WERI-Rb-1 (cell line): ENCODE data around the gene ZP1.

Experiments used
- DNase-seq: peaks from one replicate; pipeline ENCODE4 v3.0.0-alpha.2; 2020
- H3K27ac ChIP-seq: fragments of 250-450 bp; sonication (Bioruptor Pico); 2 replicates; pipeline ENCODE4 v1.5.1; 2020; ENCODE audit warnings: mild to moderate bottlenecking, moderate library complexity
- H3K27me3 ChIP-seq: fragments of 250-450 bp; sonication (Bioruptor Pico); 2 replicates; pipeline ENCODE4 v1.5.1; 2021; ENCODE audit warnings: mild to moderate bottlenecking, low read depth, moderate library complexity; ENCODE audit not compliant: insufficient read depth, severe bottlenecking
- H3K36me3 ChIP-seq: fragments of 250-450 bp; sonication (Bioruptor Pico); 2 replicates; pipeline ENCODE4 v1.5.1; 2020; ENCODE audit warnings: mild to moderate bottlenecking, moderate library complexity
- H3K4me3 ChIP-seq: 2 replicates; pipeline ENCODE4 v1.5.1; 2011; ENCODE audit warnings: low read depth, mild to moderate bottlenecking, control low read depth, low read length
- H3K9me3 ChIP-seq: fragments of 250-450 bp; sonication (Bioruptor Pico); 2 replicates; pipeline ENCODE4 v1.5.1; 2021; ENCODE audit warnings: mild to moderate bottlenecking, moderate library complexity; ENCODE audit not compliant: severe bottlenecking
- CTCF ChIP-seq: IDR thresholded peaks from 2 replicates; pipeline ENCODE4 v1.5.1; 2011; ENCODE audit warnings: low read depth, mild to moderate bottlenecking, control low read depth, inconsistent platforms, low read length

ZP1 gene

GRCh38 chr11:60868682-60869450 is 1.5 kb downstream of the ZP1 start:
- H3K4me3 ChIP-seq = no peak overlapping the region
- H3K27ac ChIP-seq = no peak overlapping the region
- no peak for TF ChIP-seq CTCF
- no peaks in the 10 kb centered on the region for H3K36me3 ChIP-seq
- DNase-seq = no peak
- H3K27me3 ChIP-seq = no peaks in the 10 kb centered on the region
- H3K9me3 ChIP-seq = no peaks in the 10 kb centered on the region

- no peaks in the 10 kb centered on the region for H3K27me3 ChIP-seq
- no peak overlapping the region for H3K27ac ChIP-seq
- no peaks in the 10 kb centered on the region for H3K36me3 ChIP-seq
- TF ChIP-seq CTCF = no peak
- no peak for DNase-seq
- no peaks in the 10 kb centered on the region for H3K9me3 ChIP-seq
- H3K4me3 ChIP-seq = no peak overlapping the region
Observed at GRCh38 chr11:60869451-60869825, 2.1 kb downstream of the ZP1 start.

- Histone ChIP-seq H3K27ac (no peak overlapping the region), H3K27me3 (no peaks in the 10 kb centered on the region), H3K9me3 (no peaks in the 10 kb centered on the region), H3K36me3 (no peaks in the 10 kb centered on the region), H3K4me3 (no peak overlapping the region)
- peak; percentile 5 for DNase-seq
- no peak for TF ChIP-seq CTCF
Observed at GRCh38 chr11:60870276-60870675, 2.9 kb downstream of the ZP1 start.

- no peak for TF ChIP-seq CTCF
- H3K4me3 ChIP-seq = no peak overlapping the region
- no peaks in the 10 kb centered on the region for H3K9me3 ChIP-seq
- H3K36me3 ChIP-seq = no peaks in the 10 kb centered on the region
- DNase-seq = peak; percentile 3
- H3K27me3 ChIP-seq = no peaks in the 10 kb centered on the region
- no peak overlapping the region for H3K27ac ChIP-seq
Observed at GRCh38 chr11:60870733-60871377, 3.5 kb downstream of the ZP1 start.

- peak; percentile 2 for DNase-seq
- Histone ChIP-seq H3K27ac (no peak overlapping the region), H3K36me3 (no peaks in the 10 kb centered on the region), H3K4me3 (no peak overlapping the region), H3K27me3 (no peaks in the 10 kb centered on the region), H3K9me3 (no peaks in the 10 kb centered on the region)
- no peak for TF ChIP-seq CTCF
Observed at GRCh38 chr11:60871378-60872061, 4.2 kb downstream of the ZP1 start.
